NCI-H1048 (cell line): ENCODE data around the gene EAF1.
"Not testable (repeated sequence)": the region's sequence is repeated elsewhere in the genome, so short reads cannot be mapped to it uniquely, and the experiment has no call there.

Source experiments
- DNase-seq: peaks from one replicate; lab custom pipeline; 2025; lab: John Stamatoyannopoulos, UW

Gene EAF1

GRCh38 chr3:15405448-15406050 is 21.8 kb upstream of the EAF1 start:
- DNase-seq = no peak

GRCh38 chr3:15409239-15409638 is 18.2 kb upstream of the EAF1 start:
- DNase-seq = no peak

- no peak for DNase-seq
Observed at GRCh38 chr3:15409774-15410173, 17.6 kb upstream of the EAF1 start.

GRCh38 chr3:15410966-15411365 is 16.4 kb upstream of the EAF1 start:
- DNase-seq = not testable (repeated sequence)

- no peak for DNase-seq
Observed at GRCh38 chr3:15420871-15421270, 6.5 kb upstream of the EAF1 start.

GRCh38 chr3:15426579-15427118 is 749 bp upstream of the EAF1 start:
- no peak for DNase-seq

- no peak for DNase-seq
Observed at GRCh38 chr3:15427981-15428380, 583 bp downstream of the EAF1 start.

GRCh38 chr3:15428539-15428938 is 1.1 kb downstream of the EAF1 start:
- no peak for DNase-seq

- no peak for DNase-seq
Observed at GRCh38 chr3:15429080-15429479, 1.7 kb downstream of the EAF1 start.

- DNase-seq = no peak
Observed at GRCh38 chr3:15430624-15431023, 3.2 kb downstream of the EAF1 start.

- DNase-seq = no peak
Observed at GRCh38 chr3:15431256-15431837, 3.9 kb downstream of the EAF1 start.

- DNase-seq = no peak
Observed at GRCh38 chr3:15433531-15433930, 6.1 kb downstream of the EAF1 start.

- DNase-seq = no peak
Observed at GRCh38 chr3:15434756-15435155, 7.4 kb downstream of the EAF1 start.

- no peak for DNase-seq
Observed at GRCh38 chr3:15436246-15436645, 8.8 kb downstream of the EAF1 start.

- no peak for DNase-seq
Observed at GRCh38 chr3:15438983-15439382, 11.6 kb downstream of the EAF1 start.

GRCh38 chr3:15439476-15439875 is 12.1 kb downstream of the EAF1 start:
- no peak for DNase-seq

GRCh38 chr3:15440891-15441290 is 13.5 kb downstream of the EAF1 start:
- no peak for DNase-seq

- DNase-seq = no peak
Observed at GRCh38 chr3:15443826-15444524, 16.6 kb downstream of the EAF1 start.

- DNase-seq = no peak
Observed at GRCh38 chr3:15449489-15450224, 22.3 kb downstream of the EAF1 start.

GRCh38 chr3:15450438-15451215 is 23.2 kb downstream of the EAF1 start:
- no peak for DNase-seq

GRCh38 chr3:15451216-15452113 is 24.1 kb downstream of the EAF1 start:
- no peak for DNase-seq
